ENCODE results near the gene LRRC4B. TPM values are rescaled to one million over a fixed set of nuclear protein-coding genes. Genes with fewer than 3 reads are reported as not detected.

The LRRC4B gene
- total and polyA plus RNA-seq, 2 of the 13 experiments (the other 11 are each of a cell fraction or from before 2014, with no cell fraction given): not detected

DNA sequence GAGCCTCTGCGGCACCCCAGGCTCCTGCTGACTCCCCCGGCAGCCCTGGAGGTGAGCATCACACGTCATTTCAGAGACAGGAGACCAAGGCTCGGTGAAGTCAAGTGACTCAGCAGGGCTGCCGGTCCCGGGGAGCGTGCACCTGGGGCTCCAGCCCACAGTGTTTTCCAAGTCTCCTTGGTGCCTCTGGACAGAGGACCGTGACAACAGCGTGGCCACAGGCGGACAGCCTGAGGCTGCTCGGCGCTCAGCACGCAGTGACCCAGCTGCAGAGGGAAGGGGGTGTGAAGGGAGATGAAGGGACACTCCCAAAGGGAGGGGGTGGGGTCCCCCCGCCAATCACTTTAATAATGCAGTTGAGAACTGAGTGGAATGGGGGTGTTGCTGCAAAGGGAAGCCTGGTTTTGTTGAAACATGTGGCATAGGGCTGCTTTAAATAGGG is 37.0 kb downstream of the LRRC4B start:
- ChIA-PET POLR2A (no interaction called here), CTCF (ENCODE audit: low intra/inter-chr PET ratio, low total read pairs) (no interaction called here)
- Histone ChIP-seq H4K20me1 (ENCODE audit: insufficient read depth, low read length) (no peaks in the 10 kb centered on the region), H3K4me1 (ENCODE audit: insufficient read depth, low read length) (peaks cover 2% of the 10 kb centered on the region), H3K27me3 (ENCODE audit: control insufficient read depth in 1 of 2, insufficient read depth in 2 of 2, low read length in 2 of 2) (peaks cover 0 to 16% of the 10 kb centered on the region in 2 experiments; a peak in 3 of 5 replicates), H3K4me3 (replicated peaks in 1 of 3; ENCODE audit: insufficient read depth in 1 of 3, low read depth in 2 of 3, low read length in 3 of 3) (no peak overlapping the region), H3K27ac (ENCODE audit: extremely low read length, insufficient read depth, low read length) (no peak overlapping the region), H3K9ac (ENCODE audit: insufficient read depth, low read depth, low read length) (no peak overlapping the region), H2AFZ (ENCODE audit: low read length) (no peak overlapping the region), H3K4me2 (ENCODE audit: low read depth, low read length) (no peak overlapping the region), H3K79me2 (ENCODE audit: insufficient read depth, low read length) (no peaks in the 10 kb centered on the region), H3K9me3 (ENCODE audit: low read length) (no peaks in the 10 kb centered on the region), H3K36me3 (replicated peaks in 1 of 2; ENCODE audit: control insufficient read depth in 1 of 2, insufficient read depth in 2 of 2, low read length in 2 of 2) (no peaks in the 10 kb centered on the region)
- in situ Hi-C loops (cut with HindIII; ENCODE audit: extremely low pct_ligation_motif_present, low pct_unique_long_range_greater_than_20kb): no loop called here
- BruUV-seq (replicated peaks): no TSS peak
- FAIRE-seq (no peak), ATAC-seq (no peak), DNase-seq (ENCODE audit: low spot score) (no peak)
- 11% methylated on average over 10 of the region's 14 CpGs for WGBS (ENCODE audit: low lambda C conversion rate)
- intact Hi-C loops (cut with micrococcal nuclease; ENCODE audit: unreplicated experiment): no loop called here
- TF ChIP-seq, protein P1, sequence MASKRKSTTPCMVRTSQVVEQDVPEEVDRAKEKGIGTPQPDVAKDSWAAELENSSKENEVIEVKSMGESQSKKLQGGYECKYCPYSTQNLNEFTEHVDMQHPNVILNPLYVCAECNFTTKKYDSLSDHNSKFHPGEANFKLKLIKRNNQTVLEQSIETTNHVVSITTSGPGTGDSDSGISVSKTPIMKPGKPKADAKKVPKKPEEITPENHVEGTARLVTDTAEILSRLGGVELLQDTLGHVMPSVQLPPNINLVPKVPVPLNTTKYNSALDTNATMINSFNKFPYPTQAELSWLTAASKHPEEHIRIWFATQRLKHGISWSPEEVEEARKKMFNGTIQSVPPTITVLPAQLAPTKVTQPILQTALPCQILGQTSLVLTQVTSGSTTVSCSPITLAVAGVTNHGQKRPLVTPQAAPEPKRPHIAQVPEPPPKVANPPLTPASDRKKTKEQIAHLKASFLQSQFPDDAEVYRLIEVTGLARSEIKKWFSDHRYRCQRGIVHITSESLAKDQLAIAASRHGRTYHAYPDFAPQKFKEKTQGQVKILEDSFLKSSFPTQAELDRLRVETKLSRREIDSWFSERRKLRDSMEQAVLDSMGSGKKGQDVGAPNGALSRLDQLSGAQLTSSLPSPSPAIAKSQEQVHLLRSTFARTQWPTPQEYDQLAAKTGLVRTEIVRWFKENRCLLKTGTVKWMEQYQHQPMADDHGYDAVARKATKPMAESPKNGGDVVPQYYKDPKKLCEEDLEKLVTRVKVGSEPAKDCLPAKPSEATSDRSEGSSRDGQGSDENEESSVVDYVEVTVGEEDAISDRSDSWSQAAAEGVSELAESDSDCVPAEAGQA (IDR thresholded peaks at IDR 0.05; ENCODE audit: low read depth): no peak
- TF ChIP-seq, protein P1 (CRISPR knock-in tag; IDR thresholded peaks at IDR 0.05; ENCODE audit: borderline replicate concordance): no peak
- TF ChIP-seq ZNF569 (CRISPR knock-in tag; IDR thresholded peaks at IDR 0.05; ENCODE audit: borderline replicate concordance): no peak
- TF ChIP-seq, protein P2, sequence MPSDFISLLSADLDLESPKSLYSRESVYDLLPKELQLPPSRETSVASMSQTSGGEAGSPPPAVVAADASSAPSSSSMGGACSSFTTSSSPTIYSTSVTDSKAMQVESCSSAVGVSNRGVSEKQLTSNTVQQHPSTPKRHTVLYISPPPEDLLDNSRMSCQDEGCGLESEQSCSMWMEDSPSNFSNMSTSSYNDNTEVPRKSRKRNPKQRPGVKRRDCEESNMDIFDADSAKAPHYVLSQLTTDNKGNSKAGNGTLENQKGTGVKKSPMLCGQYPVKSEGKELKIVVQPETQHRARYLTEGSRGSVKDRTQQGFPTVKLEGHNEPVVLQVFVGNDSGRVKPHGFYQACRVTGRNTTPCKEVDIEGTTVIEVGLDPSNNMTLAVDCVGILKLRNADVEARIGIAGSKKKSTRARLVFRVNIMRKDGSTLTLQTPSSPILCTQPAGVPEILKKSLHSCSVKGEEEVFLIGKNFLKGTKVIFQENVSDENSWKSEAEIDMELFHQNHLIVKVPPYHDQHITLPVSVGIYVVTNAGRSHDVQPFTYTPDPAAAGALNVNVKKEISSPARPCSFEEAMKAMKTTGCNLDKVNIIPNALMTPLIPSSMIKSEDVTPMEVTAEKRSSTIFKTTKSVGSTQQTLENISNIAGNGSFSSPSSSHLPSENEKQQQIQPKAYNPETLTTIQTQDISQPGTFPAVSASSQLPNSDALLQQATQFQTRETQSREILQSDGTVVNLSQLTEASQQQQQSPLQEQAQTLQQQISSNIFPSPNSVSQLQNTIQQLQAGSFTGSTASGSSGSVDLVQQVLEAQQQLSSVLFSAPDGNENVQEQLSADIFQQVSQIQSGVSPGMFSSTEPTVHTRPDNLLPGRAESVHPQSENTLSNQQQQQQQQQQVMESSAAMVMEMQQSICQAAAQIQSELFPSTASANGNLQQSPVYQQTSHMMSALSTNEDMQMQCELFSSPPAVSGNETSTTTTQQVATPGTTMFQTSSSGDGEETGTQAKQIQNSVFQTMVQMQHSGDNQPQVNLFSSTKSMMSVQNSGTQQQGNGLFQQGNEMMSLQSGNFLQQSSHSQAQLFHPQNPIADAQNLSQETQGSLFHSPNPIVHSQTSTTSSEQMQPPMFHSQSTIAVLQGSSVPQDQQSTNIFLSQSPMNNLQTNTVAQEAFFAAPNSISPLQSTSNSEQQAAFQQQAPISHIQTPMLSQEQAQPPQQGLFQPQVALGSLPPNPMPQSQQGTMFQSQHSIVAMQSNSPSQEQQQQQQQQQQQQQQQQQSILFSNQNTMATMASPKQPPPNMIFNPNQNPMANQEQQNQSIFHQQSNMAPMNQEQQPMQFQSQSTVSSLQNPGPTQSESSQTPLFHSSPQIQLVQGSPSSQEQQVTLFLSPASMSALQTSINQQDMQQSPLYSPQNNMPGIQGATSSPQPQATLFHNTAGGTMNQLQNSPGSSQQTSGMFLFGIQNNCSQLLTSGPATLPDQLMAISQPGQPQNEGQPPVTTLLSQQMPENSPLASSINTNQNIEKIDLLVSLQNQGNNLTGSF (CRISPR knock-in tag; IDR thresholded peaks at IDR 0.05): no peak
- no peak for TF ChIP-seq SMAD9 (CRISPR knock-in tag; IDR thresholded peaks at IDR 0.05)
- TF ChIP-seq STAG1 (CRISPR knock-in tag; IDR thresholded peaks at IDR 0.05): no peak
- no peak for TF ChIP-seq TOPORS (CRISPR knock-in tag; IDR thresholded peaks at IDR 0.05)
- TF ChIP-seq, protein P3, sequence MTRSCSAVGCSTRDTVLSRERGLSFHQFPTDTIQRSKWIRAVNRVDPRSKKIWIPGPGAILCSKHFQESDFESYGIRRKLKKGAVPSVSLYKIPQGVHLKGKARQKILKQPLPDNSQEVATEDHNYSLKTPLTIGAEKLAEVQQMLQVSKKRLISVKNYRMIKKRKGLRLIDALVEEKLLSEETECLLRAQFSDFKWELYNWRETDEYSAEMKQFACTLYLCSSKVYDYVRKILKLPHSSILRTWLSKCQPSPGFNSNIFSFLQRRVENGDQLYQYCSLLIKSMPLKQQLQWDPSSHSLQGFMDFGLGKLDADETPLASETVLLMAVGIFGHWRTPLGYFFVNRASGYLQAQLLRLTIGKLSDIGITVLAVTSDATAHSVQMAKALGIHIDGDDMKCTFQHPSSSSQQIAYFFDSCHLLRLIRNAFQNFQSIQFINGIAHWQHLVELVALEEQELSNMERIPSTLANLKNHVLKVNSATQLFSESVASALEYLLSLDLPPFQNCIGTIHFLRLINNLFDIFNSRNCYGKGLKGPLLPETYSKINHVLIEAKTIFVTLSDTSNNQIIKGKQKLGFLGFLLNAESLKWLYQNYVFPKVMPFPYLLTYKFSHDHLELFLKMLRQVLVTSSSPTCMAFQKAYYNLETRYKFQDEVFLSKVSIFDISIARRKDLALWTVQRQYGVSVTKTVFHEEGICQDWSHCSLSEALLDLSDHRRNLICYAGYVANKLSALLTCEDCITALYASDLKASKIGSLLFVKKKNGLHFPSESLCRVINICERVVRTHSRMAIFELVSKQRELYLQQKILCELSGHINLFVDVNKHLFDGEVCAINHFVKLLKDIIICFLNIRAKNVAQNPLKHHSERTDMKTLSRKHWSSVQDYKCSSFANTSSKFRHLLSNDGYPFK (CRISPR knock-in tag; IDR thresholded peaks at IDR 0.05; ENCODE audit: borderline replicate concordance): no peak
- TF ChIP-seq ZNF605 (CRISPR knock-in tag; IDR thresholded peaks at IDR 0.05): no peak
- TF ChIP-seq, protein P4, sequence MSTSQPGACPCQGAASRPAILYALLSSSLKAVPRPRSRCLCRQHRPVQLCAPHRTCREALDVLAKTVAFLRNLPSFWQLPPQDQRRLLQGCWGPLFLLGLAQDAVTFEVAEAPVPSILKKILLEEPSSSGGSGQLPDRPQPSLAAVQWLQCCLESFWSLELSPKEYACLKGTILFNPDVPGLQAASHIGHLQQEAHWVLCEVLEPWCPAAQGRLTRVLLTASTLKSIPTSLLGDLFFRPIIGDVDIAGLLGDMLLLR (CRISPR knock-in tag; IDR thresholded peaks at IDR 0.05): no peak

Measured in HepG2 (cell line).